Measurements from ENCODE around the gene PLCXD3. TPM values are rescaled to one million over a fixed set of nuclear protein-coding genes. Genes with fewer than 3 reads are reported as not detected.

PLCXD3 gene
- total and polyA plus RNA-seq, 2 of the 4 experiments (the other 2 are of a cell fraction): under 0.01 to 0.02 TPM

DNA sequence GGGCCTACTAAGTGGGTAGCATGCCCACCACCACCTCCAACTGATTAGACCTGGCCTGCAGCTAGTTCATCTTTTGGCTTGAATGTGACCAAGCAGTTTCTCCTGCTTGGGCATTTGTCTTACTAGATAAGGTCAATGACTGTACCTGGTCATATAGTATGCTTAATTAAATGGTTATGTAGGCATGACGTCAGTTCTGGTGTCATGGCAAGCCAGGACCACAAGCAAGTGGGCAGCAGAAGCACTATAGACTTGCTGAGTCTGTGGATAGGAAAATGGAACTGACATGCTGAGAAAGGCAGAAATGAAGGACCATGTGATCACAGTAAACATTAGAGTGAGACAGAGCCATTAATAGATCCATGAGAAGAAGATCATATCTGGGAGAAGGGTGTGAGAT, 241.5 kb downstream of the PLCXD3 start:
- Histone ChIP-seq H2AFZ (replicated peaks; ENCODE audit: low read length, poor library complexity) (no peak overlapping the region), H4K20me1 (ENCODE audit: insufficient read depth, low read length) (no peaks in the 10 kb centered on the region), H3K9ac (ENCODE audit: low read depth, low read length) (no peak overlapping the region), H2AK5ac (ENCODE audit: low read depth, low read length) (0 out of 2 replicates have a peak overlapping the region, but pooled peaks have one; percentile 20), H4K8ac (ENCODE audit: low read depth in 2 of 2, low read length in 2 of 2) (no peak overlapping the region), H2BK120ac (ENCODE audit: low read depth, low read length) (peak overlapping the region; percentile 10; the same call in 1 of the 2 replicates), H3K27me3 (ENCODE audit: control insufficient read depth, insufficient read depth, low read length) (no peaks in the 10 kb centered on the region), H2AK9ac (replicated peaks; ENCODE audit: low read depth, low read length, poor library complexity) (no peak overlapping the region), H3K79me1 (ENCODE audit: low read depth in 1 of 2, low read length in 2 of 2) (no peaks in the 10 kb centered on the region), H3K9me3 (ENCODE audit: control insufficient read depth, insufficient read depth, low read length) (no peaks in the 10 kb centered on the region), H3K9me1 (ENCODE audit: insufficient read depth, low read length) (no peaks in the 10 kb centered on the region), H2BK15ac (ENCODE audit: low read depth, low read length) (0 out of 3 replicates have a peak overlapping the region, but pooled peaks have one; percentile 10), H3K14ac (replicated peaks; ENCODE audit: low read depth, low read length) (no peak overlapping the region), H3K23ac (ENCODE audit: low read depth, low read length) (no peak overlapping the region), H3K4me1 (ENCODE audit: control insufficient read depth, insufficient read depth, low read length) (peaks cover 3% of the 10 kb centered on the region), H3K36me3 (ENCODE audit: control insufficient read depth, insufficient read depth, low read length) (no peaks in the 10 kb centered on the region), H2BK5ac (ENCODE audit: low read depth, low read length, poor library complexity, severe bottlenecking) (no peak overlapping the region), H4K5ac (ENCODE audit: low read depth, low read length) (no peak overlapping the region), H3K27ac (ENCODE audit: insufficient read depth, low read length) (no peak overlapping the region), H3K4me3 (ENCODE audit: insufficient read depth, low read depth, low read length) (no peak overlapping the region), H2BK20ac (ENCODE audit: low read depth, low read length) (peak overlapping the region; percentile 62), H3K4me2 (ENCODE audit: low read depth, low read length) (no peak overlapping the region), H3K18ac (ENCODE audit: low read depth, low read length) (no peak overlapping the region), H3K4ac (ENCODE audit: low read depth, low read length) (0 out of 2 replicates have a peak overlapping the region, but pooled peaks have one; percentile 10), H4K91ac (ENCODE audit: insufficient read depth, low read depth, low read length) (peak overlapping the region; percentile 44), H3K56ac (ENCODE audit: extremely low read depth, insufficient read depth, low read length) (no peak overlapping the region)
- intact Hi-C loops (cut with micrococcal nuclease) (loop anchor here (5.0 kb wide), 1 partner anchor 573 kb away; no protein-coding TSS in a partner anchor), in situ Hi-C loops (cut with MboI; ENCODE audit: low sequenced_read_pairs) (loop anchor here (25.0 kb wide), 1 partner anchor 568 kb away; no protein-coding TSS in a partner anchor), dilution Hi-C loops (cut with HindIII; ENCODE audit: low sequenced_read_pairs, unreplicated experiment) (no loop called here)
- ChIA-PET POLR2A (ENCODE audit: unreplicated experiment) (no interaction called here), CTCF (no interaction called here)
- TF ChIP-seq, protein P1, sequence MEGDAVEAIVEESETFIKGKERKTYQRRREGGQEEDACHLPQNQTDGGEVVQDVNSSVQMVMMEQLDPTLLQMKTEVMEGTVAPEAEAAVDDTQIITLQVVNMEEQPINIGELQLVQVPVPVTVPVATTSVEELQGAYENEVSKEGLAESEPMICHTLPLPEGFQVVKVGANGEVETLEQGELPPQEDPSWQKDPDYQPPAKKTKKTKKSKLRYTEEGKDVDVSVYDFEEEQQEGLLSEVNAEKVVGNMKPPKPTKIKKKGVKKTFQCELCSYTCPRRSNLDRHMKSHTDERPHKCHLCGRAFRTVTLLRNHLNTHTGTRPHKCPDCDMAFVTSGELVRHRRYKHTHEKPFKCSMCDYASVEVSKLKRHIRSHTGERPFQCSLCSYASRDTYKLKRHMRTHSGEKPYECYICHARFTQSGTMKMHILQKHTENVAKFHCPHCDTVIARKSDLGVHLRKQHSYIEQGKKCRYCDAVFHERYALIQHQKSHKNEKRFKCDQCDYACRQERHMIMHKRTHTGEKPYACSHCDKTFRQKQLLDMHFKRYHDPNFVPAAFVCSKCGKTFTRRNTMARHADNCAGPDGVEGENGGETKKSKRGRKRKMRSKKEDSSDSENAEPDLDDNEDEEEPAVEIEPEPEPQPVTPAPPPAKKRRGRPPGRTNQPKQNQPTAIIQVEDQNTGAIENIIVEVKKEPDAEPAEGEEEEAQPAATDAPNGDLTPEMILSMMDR (conservative IDR thresholded peaks at IDR 0.05; ENCODE audit: low read depth, low read length): no peak
- TF ChIP-seq CEBPB (IDR thresholded peaks at IDR 0.05; ENCODE audit: low read depth, low read length): no peak
- TF ChIP-seq RCOR1 (IDR thresholded peaks at IDR 0.05; ENCODE audit: insufficient replicate concordance, low read length): no peak
- TF ChIP-seq SMC3 (IDR thresholded peaks at IDR 0.05; ENCODE audit: low read depth, low read length): no peak
- no TSS peak for BruUV-seq (replicated peaks)
- DNase-seq (no peak), ATAC-seq (ENCODE audit: low read depth) (no peak)
- WGBS, 2 experiments (ENCODE audit: extremely low coverage in 2 of 2, insufficient read length in 1 of 2): 100% methylated on average over 1 of the region's 1 CpG; no CpG with 5 or more reads in 1 of the 2 experiments

Measured in IMR-90 (cell line).